ENCODE results near the gene RNF135.

The RNF135 gene

DNA sequence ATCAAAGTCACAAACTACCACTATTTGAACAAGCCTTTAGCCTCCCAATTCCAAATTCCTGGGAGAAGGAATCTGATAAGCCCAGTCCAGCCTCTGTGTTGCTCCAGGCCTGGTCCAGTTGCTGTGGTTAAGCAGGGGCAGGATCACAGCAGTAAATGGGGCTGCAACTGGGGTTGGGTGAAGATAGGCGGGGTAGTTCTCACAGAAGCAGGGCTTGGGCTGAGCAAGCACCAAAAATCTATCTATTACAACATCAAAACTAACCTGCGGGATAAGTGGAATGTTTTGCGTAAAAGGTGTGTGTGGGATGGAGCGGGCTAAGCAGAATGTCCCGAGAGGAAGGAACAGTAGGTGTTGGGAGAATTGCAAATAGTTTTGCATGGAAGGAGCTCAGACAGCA, 23.0 kb upstream of the RNF135 start:
- H3K4me3 ChIP-seq (ENCODE audit: low read depth, low read length), result no peak overlapping the region
- TF ChIP-seq, protein P1, sequence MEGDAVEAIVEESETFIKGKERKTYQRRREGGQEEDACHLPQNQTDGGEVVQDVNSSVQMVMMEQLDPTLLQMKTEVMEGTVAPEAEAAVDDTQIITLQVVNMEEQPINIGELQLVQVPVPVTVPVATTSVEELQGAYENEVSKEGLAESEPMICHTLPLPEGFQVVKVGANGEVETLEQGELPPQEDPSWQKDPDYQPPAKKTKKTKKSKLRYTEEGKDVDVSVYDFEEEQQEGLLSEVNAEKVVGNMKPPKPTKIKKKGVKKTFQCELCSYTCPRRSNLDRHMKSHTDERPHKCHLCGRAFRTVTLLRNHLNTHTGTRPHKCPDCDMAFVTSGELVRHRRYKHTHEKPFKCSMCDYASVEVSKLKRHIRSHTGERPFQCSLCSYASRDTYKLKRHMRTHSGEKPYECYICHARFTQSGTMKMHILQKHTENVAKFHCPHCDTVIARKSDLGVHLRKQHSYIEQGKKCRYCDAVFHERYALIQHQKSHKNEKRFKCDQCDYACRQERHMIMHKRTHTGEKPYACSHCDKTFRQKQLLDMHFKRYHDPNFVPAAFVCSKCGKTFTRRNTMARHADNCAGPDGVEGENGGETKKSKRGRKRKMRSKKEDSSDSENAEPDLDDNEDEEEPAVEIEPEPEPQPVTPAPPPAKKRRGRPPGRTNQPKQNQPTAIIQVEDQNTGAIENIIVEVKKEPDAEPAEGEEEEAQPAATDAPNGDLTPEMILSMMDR (conservative IDR thresholded peaks at IDR 0.05; ENCODE audit: low read depth, low read length), result no peak
- no peak for DNase-seq (ENCODE audit: low read depth)

DNA sequence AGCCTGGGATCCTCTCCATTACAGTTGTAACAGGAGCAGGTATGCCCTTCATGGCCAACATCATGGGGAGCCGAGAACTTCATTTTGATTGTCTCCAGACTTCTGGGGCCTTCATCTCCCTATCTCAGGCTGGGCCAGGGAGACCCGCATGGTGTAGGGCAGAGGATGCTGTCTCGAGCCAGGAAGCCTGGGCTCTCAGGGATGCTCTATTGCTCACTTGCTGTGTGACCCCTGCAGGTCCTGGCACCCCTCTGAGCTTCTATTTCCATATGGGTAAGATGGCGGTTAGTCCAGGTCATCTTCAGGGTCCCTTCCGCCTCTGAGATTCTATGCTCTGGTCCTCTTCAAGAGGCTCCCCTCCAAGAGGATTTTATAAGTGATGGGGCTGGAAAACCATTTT, 20.6 kb upstream of the RNF135 start:
- TF ChIP-seq, protein P1 (conservative IDR thresholded peaks at IDR 0.05; ENCODE audit: low read depth, low read length), result no peak
- no peak overlapping the region for H3K4me3 ChIP-seq (ENCODE audit: low read depth, low read length)
- no peak for DNase-seq (ENCODE audit: low read depth)

DNA sequence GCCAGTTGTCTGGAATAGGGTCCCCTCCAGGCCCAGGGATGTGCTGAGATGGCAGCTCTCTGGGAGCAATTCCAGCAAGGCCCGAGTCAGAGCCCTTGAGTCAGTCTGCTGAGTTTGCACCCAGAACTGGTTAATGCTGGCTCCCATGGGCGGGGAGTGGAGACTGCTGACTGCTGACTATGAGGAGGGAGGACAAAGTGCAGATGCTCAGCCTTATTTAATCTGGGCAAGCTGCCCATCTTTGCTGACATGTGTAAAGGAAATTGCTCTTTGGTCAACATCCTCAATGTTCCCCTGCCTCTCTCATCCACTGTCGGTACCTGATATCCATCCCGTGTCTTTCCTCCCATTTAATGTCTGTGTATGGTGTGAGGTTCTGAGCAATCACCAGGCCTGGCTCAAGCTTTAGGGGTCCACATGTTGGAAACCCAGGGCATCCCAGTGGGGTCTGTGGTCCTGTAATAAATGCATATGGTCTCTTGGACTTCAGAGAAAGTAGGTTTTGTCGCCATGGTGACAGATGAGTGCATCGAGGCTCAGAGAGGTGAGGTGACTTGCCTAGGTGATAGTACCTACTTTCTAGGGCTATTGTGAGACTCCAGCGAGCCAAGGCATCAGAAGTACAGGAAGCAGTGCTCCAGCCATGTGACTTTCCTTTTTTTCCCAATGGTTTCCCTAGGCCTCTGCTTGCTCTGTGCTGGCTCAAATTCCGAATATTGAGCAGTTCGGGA, 20.0 kb upstream of the RNF135 start:
- DNase-seq (ENCODE audit: low read depth), result peak; percentile 96
- TF ChIP-seq, protein P1 (conservative IDR thresholded peaks at IDR 0.05; ENCODE audit: low read depth, low read length), result no peak
- no peak overlapping the region for H3K4me3 ChIP-seq (ENCODE audit: low read depth, low read length)

DNA sequence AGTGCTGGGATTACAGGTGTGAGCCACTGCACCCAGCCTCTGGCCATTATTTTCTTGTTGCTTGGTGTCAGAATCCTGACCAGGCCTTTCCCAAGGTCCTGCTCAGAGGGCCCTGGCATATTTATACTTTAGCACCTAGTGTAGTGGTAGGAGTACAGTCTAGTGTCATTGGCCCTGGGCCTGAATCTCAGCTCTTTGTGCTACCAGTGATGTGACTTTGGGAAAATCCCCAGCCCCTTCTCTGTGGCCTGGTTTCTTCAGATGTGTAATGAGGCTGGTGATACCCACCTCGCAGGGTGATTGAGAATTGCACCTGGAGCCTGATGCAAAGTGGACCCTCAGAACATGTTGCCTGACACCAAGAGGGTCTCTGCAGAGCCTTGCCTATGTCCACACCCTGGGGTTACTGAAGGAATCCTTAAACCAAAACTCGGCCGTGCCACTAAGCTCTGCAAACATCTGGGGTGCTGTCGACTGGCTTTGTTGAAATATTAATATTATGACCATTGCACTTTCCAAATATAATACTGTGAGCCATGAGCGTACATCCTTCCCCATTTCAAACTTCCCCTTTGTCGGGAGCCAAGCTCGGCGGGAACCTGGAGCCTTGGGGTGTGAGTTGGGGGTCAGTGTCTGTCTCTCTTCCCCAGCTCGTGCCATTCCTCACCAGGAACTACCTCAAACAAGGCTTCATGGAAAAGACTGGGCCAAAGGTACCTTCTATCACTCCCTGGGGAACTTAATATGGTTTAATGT, 18.0 kb upstream of the RNF135 start:
- H3K4me3 ChIP-seq (ENCODE audit: low read depth, low read length), result no peak overlapping the region
- no peak for DNase-seq (ENCODE audit: low read depth)
- TF ChIP-seq, protein P1 (conservative IDR thresholded peaks at IDR 0.05; ENCODE audit: low read depth, low read length), result no peak

GRCh38 chr17:30954046-30954830, 16.6 kb upstream of the RNF135 start:
- DNase-seq (ENCODE audit: low read depth), result peak; percentile 37
- TF ChIP-seq, protein P1 (conservative IDR thresholded peaks at IDR 0.05; ENCODE audit: low read depth, low read length), result no peak
- H3K4me3 ChIP-seq (ENCODE audit: low read depth, low read length), result no peak overlapping the region

GRCh38 chr17:30956764-30957374, 14.0 kb upstream of the RNF135 start:
- H3K4me3 ChIP-seq (ENCODE audit: low read depth, low read length), result no peak overlapping the region
- TF ChIP-seq, protein P1 (conservative IDR thresholded peaks at IDR 0.05; ENCODE audit: low read depth, low read length), result peak; percentile 25
- DNase-seq (ENCODE audit: low read depth), result peak; percentile 41
